Breast epithelium (tissue), 3 donors: ENCODE measurements around the gene ART1.
"Not testable (repeated sequence)": the region's sequence is repeated elsewhere in the genome, so short reads cannot be mapped to it uniquely, and the experiment has no call there.

Experiments used
- CTCF ChIP-seq, 3 donors: fragments of 450-650 bp; IDR thresholded peaks; one replicate each; pipeline ENCODE4 v1.5.1; 2016 to 2017; ENCODE audit warnings: antibody characterized with exemption in 3 of 3, mild to moderate bottlenecking in 3 of 3, moderate library complexity in 3 of 3
- POLR2A ChIP-seq: fragments of 450-650 bp; IDR thresholded peaks from one replicate; pipeline ENCODE4 v1.6.1; 2016; ENCODE audit warnings: antibody characterized with exemption, mild to moderate bottlenecking, moderate library complexity
- POLR2AphosphoS5 ChIP-seq, 3 donors: sonication (generic); formaldehyde crosslinking; IDR thresholded peaks; one replicate each; pipeline ENCODE4 v1.6.1; 2017; ENCODE audit warnings: antibody characterized with exemption in 3 of 3

- TF ChIP-seq CTCF (IDR thresholded peaks at IDR 0.05); POLR2AphosphoS5 (IDR thresholded peaks at IDR 0.05); POLR2A: not testable (repeated sequence)
These were observed 1.8 kb upstream of the ART1 start for GRCh38 chr11:3643102-3643546.
